Measurements from ENCODE around the gene CTIF.
A peak's percentile ranks its signal among the peaks of the same experiment; 100 is the strongest.

Gene CTIF

DNA sequence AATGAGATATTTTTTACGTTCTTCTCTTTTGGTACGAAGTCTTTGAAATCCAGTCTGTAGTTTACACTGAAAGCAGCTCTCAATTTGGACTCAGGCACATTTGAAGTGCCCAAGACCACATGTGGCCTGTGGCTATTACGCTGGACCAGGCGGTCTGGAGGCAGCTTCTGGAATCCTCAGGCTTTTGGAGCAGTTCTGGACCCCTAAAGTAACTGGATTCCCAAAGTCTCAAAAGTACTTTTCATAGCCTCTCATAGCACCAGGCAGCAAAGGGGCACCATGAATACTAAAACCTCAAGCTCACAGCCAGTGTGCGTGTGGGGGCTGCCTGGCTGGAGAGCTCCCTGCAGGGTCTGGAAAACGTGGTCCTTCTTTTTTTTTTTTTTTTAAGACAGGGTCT, 293.0 kb downstream of the CTIF start:
- Histone ChIP-seq H3K79me1 (ENCODE audit: low read depth, low read length) (no peaks in the 10 kb centered on the region), H4K91ac (ENCODE audit: low read depth, low read length, poor library complexity) (no peak overlapping the region), H2BK12ac (ENCODE audit: low read length) (no peak overlapping the region), H3K23ac (ENCODE audit: low read depth, low read length, poor library complexity) (no peak overlapping the region), H4K8ac (ENCODE audit: low read depth, low read length) (no peak overlapping the region), H3K4ac (ENCODE audit: low read length) (no peak overlapping the region), H2AK5ac (ENCODE audit: low read depth, low read length) (no peak overlapping the region), H2BK5ac (ENCODE audit: low read length) (no peak overlapping the region), H2AFZ (ENCODE audit: low read length) (no peak overlapping the region), H3K4me2 (ENCODE audit: insufficient read depth, low read length, poor library complexity, severe bottlenecking) (no peak overlapping the region), H3K4me1 (ENCODE audit: control insufficient read depth in 2 of 2, insufficient read depth in 1 of 2, low read depth in 1 of 2, low read length in 2 of 2) (peaks cover 34 to 41% of the 10 kb centered on the region in 2 donors), H3K14ac (ENCODE audit: low read length) (no peak overlapping the region), H2BK120ac (ENCODE audit: low read depth, low read length) (no peak overlapping the region), H3K36me3 (replicated peaks in 1 of 2; ENCODE audit: control insufficient read depth in 2 of 2, insufficient read depth in 2 of 2, low read length in 2 of 2) (no peaks in the 10 kb centered on the region), H3K9ac (ENCODE audit: low read depth, low read length, poor library complexity) (no peak overlapping the region), H3K27me3 (ENCODE audit: control insufficient read depth in 3 of 3, insufficient read depth in 3 of 3, low read depth in 1 of 3, low read length in 3 of 3) (no peaks in the 10 kb centered on the region), H3K4me3 (ENCODE audit: low read length in 2 of 2) (no peak overlapping the region), H3K9me3 (replicated peaks in 1 of 2; ENCODE audit: control insufficient read depth in 2 of 2, insufficient read depth in 1 of 2, low read depth in 1 of 2, low read length in 2 of 2) (no peaks in the 10 kb centered on the region), H3K18ac (ENCODE audit: low read length) (no peak overlapping the region), H3K27ac (replicated peaks; ENCODE audit: low read length) (no peak overlapping the region), H2BK15ac (ENCODE audit: low read length) (no peak overlapping the region)
- WGBS, 2 donors (ENCODE audit: extremely low coverage in 2 of 2, insufficient read length in 2 of 2, insufficient replicate concordance in 1 of 2): no CpG with 5 or more reads among the region's 6 CpGs
- DNase-seq (ENCODE audit: low spot score): no peak

DNA sequence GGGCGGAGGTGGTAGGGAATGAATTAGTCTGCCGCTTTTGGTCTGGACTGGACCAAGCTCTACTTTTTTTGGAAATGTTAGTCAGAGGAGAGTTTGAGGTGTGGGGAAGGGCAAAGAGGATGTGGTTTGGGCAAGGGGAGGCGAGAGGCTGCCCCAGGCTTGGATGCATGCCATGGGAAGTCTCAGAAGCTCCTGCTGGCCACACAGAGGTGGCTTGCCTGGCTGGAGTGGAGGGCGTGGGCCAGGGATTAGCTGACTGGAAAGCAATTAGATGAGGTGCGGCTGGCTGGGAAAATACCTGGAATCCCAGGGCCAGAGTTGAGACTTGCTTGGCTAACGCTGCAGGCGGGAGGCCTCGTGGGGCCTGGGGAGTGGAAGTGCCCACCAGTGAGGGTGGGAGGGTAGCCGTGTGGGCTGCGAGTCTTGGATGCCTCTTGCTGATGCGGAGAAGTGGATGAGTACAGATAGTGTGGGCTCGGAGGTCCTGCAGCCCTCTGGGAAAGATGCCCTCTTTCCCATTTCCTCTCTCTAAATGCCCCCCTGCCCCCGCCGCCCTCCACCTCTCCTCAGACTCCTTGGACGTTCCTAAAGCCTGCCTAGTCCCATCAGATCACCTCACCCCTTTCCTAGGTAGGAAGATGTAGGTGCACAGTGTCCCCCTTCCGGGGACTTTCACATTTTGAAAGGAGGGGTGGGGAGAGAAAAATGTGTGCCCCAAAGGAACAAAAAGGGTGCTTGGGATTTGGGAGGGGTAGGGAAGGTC, 294.3 kb downstream of the CTIF start:
- Histone ChIP-seq H2AK5ac (ENCODE audit: low read depth, low read length) (peak overlapping the region; percentile 66), H3K9ac (ENCODE audit: low read depth, low read length, poor library complexity) (no peak overlapping the region), H3K4me2 (ENCODE audit: insufficient read depth, low read length, poor library complexity, severe bottlenecking) (no peak overlapping the region), H3K4me1 (ENCODE audit: control insufficient read depth in 2 of 2, insufficient read depth in 1 of 2, low read depth in 1 of 2, low read length in 2 of 2) (peaks cover 26 to 33% of the 10 kb centered on the region in 2 donors), H3K27me3 (ENCODE audit: control insufficient read depth in 3 of 3, insufficient read depth in 3 of 3, low read depth in 1 of 3, low read length in 3 of 3) (no peaks in the 10 kb centered on the region), H2BK15ac (ENCODE audit: low read length) (no peak overlapping the region), H3K4me3 (ENCODE audit: low read length in 2 of 2) (no peak overlapping the region), H3K9me3 (replicated peaks in 1 of 2; ENCODE audit: control insufficient read depth in 2 of 2, insufficient read depth in 1 of 2, low read depth in 1 of 2, low read length in 2 of 2) (no peaks in the 10 kb centered on the region), H3K36me3 (replicated peaks in 1 of 2; ENCODE audit: control insufficient read depth in 2 of 2, insufficient read depth in 2 of 2, low read length in 2 of 2) (no peaks in the 10 kb centered on the region), H3K23ac (ENCODE audit: low read depth, low read length, poor library complexity) (no peak overlapping the region), H4K8ac (ENCODE audit: low read depth, low read length) (no peak overlapping the region), H3K4ac (ENCODE audit: low read length) (no peak overlapping the region), H2AFZ (ENCODE audit: low read length) (no peak overlapping the region), H2BK12ac (ENCODE audit: low read length) (no peak overlapping the region), H3K14ac (ENCODE audit: low read length) (no peak overlapping the region), H3K18ac (ENCODE audit: low read length) (peak overlapping the region; percentile 77), H2BK120ac (ENCODE audit: low read depth, low read length) (no peak overlapping the region), H3K79me1 (ENCODE audit: low read depth, low read length) (no peaks in the 10 kb centered on the region), H2BK5ac (ENCODE audit: low read length) (no peak overlapping the region), H4K91ac (ENCODE audit: low read depth, low read length, poor library complexity) (no peak overlapping the region), H3K27ac (replicated peaks; ENCODE audit: low read length) (no peak overlapping the region)
- DNase-seq (ENCODE audit: low spot score): no peak
- no CpG with 5 or more reads among the region's 16 CpGs for WGBS, 2 donors (ENCODE audit: extremely low coverage in 2 of 2, insufficient read length in 2 of 2, insufficient replicate concordance in 1 of 2)

DNA sequence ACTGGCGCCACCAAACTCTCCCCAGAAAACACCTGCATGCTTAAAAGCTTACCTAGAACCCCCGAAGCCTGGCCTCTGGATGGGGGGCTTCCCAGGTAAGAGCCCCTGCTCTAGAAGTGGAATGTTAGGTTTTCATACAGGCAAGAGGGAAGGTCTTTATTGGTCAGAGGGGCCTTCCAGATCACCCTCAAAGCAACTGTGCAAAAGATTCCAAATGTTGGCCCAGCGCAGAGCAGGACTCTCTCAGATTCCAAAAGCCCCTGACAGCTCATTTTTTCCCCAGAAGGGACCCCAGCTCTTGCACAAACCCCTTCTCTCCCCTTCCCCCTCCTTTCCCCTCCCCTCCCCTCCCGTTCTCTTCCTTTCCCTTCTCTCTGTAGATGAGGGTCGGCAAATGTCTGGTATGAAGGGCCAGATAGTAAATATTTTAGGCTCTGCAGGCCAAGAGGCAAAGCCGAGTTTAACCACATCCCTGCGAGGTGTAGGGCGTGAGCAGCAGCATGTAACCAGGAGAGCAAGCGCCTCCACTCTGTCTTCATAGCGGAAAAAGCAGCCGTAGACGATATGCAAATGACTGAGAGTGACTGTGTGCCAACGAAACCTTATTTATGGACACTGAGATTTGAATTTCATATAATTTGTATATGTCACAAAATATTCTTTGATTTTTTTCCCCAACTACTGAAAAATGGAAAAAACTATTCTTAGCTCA, 295.0 kb downstream of the CTIF start:
- Histone ChIP-seq H3K23ac (ENCODE audit: low read depth, low read length, poor library complexity) (no peak overlapping the region), H2AK5ac (ENCODE audit: low read depth, low read length) (peak overlapping the region; percentile 66), H3K79me1 (ENCODE audit: low read depth, low read length) (no peaks in the 10 kb centered on the region), H2BK12ac (ENCODE audit: low read length) (no peak overlapping the region), H4K91ac (ENCODE audit: low read depth, low read length, poor library complexity) (no peak overlapping the region), H3K14ac (ENCODE audit: low read length) (no peak overlapping the region), H2AFZ (ENCODE audit: low read length) (no peak overlapping the region), H3K27ac (replicated peaks; ENCODE audit: low read length) (no peak overlapping the region), H2BK15ac (ENCODE audit: low read length) (no peak overlapping the region), H3K18ac (ENCODE audit: low read length) (peak overlapping the region; percentile 77), H3K4me1 (ENCODE audit: control insufficient read depth in 2 of 2, insufficient read depth in 1 of 2, low read depth in 1 of 2, low read length in 2 of 2) (peaks cover 20 to 30% of the 10 kb centered on the region in 2 donors), H3K36me3 (replicated peaks in 1 of 2; ENCODE audit: control insufficient read depth in 2 of 2, insufficient read depth in 2 of 2, low read length in 2 of 2) (no peaks in the 10 kb centered on the region), H4K8ac (ENCODE audit: low read depth, low read length) (no peak overlapping the region), H2BK5ac (ENCODE audit: low read length) (no peak overlapping the region), H3K9ac (ENCODE audit: low read depth, low read length, poor library complexity) (no peak overlapping the region), H3K4ac (ENCODE audit: low read length) (no peak overlapping the region), H3K9me3 (replicated peaks in 1 of 2; ENCODE audit: control insufficient read depth in 2 of 2, insufficient read depth in 1 of 2, low read depth in 1 of 2, low read length in 2 of 2) (no peaks in the 10 kb centered on the region), H3K4me3 (ENCODE audit: low read length in 2 of 2) (no peak overlapping the region), H2BK120ac (ENCODE audit: low read depth, low read length) (no peak overlapping the region), H3K4me2 (ENCODE audit: insufficient read depth, low read length, poor library complexity, severe bottlenecking) (no peak overlapping the region), H3K27me3 (ENCODE audit: control insufficient read depth in 3 of 3, insufficient read depth in 3 of 3, low read depth in 1 of 3, low read length in 3 of 3) (no peaks in the 10 kb centered on the region)
- no CpG with 5 or more reads among the region's 13 CpGs for WGBS, 2 donors (ENCODE audit: extremely low coverage in 2 of 2, insufficient read length in 2 of 2, insufficient replicate concordance in 1 of 2)
- DNase-seq (ENCODE audit: low spot score): no peak

DNA sequence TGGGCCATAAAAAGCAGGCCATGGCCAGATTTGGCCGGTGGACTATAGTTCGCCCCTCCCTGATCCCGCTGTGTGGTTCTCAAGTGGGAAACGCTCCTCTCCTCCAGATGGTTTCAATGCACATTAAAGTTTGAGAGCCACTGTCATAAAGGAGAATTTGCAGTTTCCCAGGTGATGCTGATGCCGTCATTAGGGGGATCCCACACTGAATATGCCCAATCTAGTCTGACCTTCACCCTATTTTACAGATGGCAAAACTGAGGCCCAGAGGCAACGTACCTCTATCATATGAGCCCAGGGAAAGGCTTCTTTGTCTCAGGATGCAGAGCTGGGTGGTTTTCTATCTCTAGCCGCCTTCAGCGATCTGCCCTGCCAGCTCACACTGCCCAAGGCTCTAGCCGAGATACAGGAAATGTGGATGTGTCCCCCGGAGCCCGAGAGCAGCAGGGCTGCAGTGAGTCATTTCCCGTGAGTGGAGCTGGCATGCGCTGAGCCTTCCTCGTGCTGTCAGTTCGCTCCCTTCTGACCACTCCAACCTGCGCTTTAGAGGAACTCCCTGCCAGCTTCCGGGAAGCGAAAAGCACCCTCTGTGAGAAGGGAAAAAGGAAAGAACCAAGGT, 295.7 kb downstream of the CTIF start:
- no peak overlapping the region for H4K8ac ChIP-seq (ENCODE audit: low read depth, low read length)
- H3K4me1 ChIP-seq (ENCODE audit: control insufficient read depth in 2 of 2, insufficient read depth in 1 of 2, low read depth in 1 of 2, low read length in 2 of 2): peaks cover 13 to 23% of the 10 kb centered on the region in 2 donors
- no peaks in the 10 kb centered on the region for H3K9me3 ChIP-seq (replicated peaks in 1 of 2; ENCODE audit: control insufficient read depth in 2 of 2, insufficient read depth in 1 of 2, low read depth in 1 of 2, low read length in 2 of 2)
- H3K79me1 ChIP-seq (ENCODE audit: low read depth, low read length): no peaks in the 10 kb centered on the region
- H3K27ac ChIP-seq (replicated peaks; ENCODE audit: low read length): no peak overlapping the region
- H3K23ac ChIP-seq (ENCODE audit: low read depth, low read length, poor library complexity): no peak overlapping the region
- H2BK15ac ChIP-seq (ENCODE audit: low read length): no peak overlapping the region
- no CpG with 5 or more reads among the region's 18 CpGs for WGBS, 2 donors (ENCODE audit: extremely low coverage in 2 of 2, insufficient read length in 2 of 2, insufficient replicate concordance in 1 of 2)
- H3K4me3 ChIP-seq (ENCODE audit: low read length in 2 of 2): no peak overlapping the region
- no peak overlapping the region for H3K9ac ChIP-seq (ENCODE audit: low read depth, low read length, poor library complexity)
- H2BK120ac ChIP-seq (ENCODE audit: low read depth, low read length): no peak overlapping the region
- H3K4ac ChIP-seq (ENCODE audit: low read length): no peak overlapping the region
- H2BK12ac ChIP-seq (ENCODE audit: low read length): no peak overlapping the region
- no peak overlapping the region for H2BK5ac ChIP-seq (ENCODE audit: low read length)
- no peaks in the 10 kb centered on the region for H3K36me3 ChIP-seq (replicated peaks in 1 of 2; ENCODE audit: control insufficient read depth in 2 of 2, insufficient read depth in 2 of 2, low read length in 2 of 2)
- no peak overlapping the region for H4K91ac ChIP-seq (ENCODE audit: low read depth, low read length, poor library complexity)
- H3K27me3 ChIP-seq (ENCODE audit: control insufficient read depth in 3 of 3, insufficient read depth in 3 of 3, low read depth in 1 of 3, low read length in 3 of 3): no peaks in the 10 kb centered on the region
- H3K4me2 ChIP-seq (ENCODE audit: insufficient read depth, low read length, poor library complexity, severe bottlenecking): no peak overlapping the region
- DNase-seq (ENCODE audit: low spot score): no peak
- H3K18ac ChIP-seq (ENCODE audit: low read length): no peak overlapping the region
- no peak overlapping the region for H3K14ac ChIP-seq (ENCODE audit: low read length)
- no peak overlapping the region for H2AFZ ChIP-seq (ENCODE audit: low read length)
- H2AK5ac ChIP-seq (ENCODE audit: low read depth, low read length): no peak overlapping the region
